ENCODE data around the gene PASK. TPM values are rescaled to one million over a fixed set of nuclear protein-coding genes. Genes with fewer than 3 reads are reported as not detected.

PASK gene
- total RNA-seq, 4 donors from 2014 or later: 0.10 to 0.36 (median 0.28) TPM

GRCh38 chr2:241126771-241127202 lies 22.5 kb downstream of the PASK start:
- TF ChIP-seq POLR2A (IDR thresholded peaks at IDR 0.05): no peak
- TF ChIP-seq CTCF (IDR thresholded peaks at IDR 0.05 in 4 of 5, conservative IDR thresholded peaks at IDR 0.05 in 1 of 5): no peak
- no peak overlapping the region for H3K4me3 ChIP-seq
- ATAC-seq (no peak), DNase-seq (no peak)
- intact Hi-C loops (cut with DNase I; ENCODE audit: low total_unique reads): no loop called here
- no peak overlapping the region for H3K27ac ChIP-seq
- H3K4me1 ChIP-seq: no peaks in the 10 kb centered on the region
- no peaks in the 10 kb centered on the region for H3K9me3 ChIP-seq
- in situ Hi-C loops (cut with MboI; ENCODE audit: low sequenced_read_pairs in 4 of 4): no loop called here
- no peaks in the 10 kb centered on the region for H3K27me3 ChIP-seq
- H3K36me3 ChIP-seq: no peaks in the 10 kb centered on the region

- Histone ChIP-seq H3K27me3 (no peaks in the 10 kb centered on the region), H3K36me3 (no peaks in the 10 kb centered on the region), H3K4me1 (no peaks in the 10 kb centered on the region), H3K27ac (no peak overlapping the region), H3K4me3 (no peak overlapping the region), H3K9me3 (no peaks in the 10 kb centered on the region)
- ATAC-seq (no peak), DNase-seq (no peak)
- in situ Hi-C loops (cut with MboI; ENCODE audit: low sequenced_read_pairs in 4 of 4) (no loop called here), intact Hi-C loops (cut with DNase I; ENCODE audit: low total_unique reads) (no loop called here)
- TF ChIP-seq CTCF (IDR thresholded peaks at IDR 0.05 in 4 of 5, conservative IDR thresholded peaks at IDR 0.05 in 1 of 5) (no peak), POLR2A (IDR thresholded peaks at IDR 0.05) (no peak)
These were observed 23.1 kb downstream of the PASK start for GRCh38 chr2:241126201-241126611.

- Histone ChIP-seq H3K27ac (no peak overlapping the region), H3K9me3 (no peaks in the 10 kb centered on the region), H3K36me3 (no peaks in the 10 kb centered on the region), H3K27me3 (no peaks in the 10 kb centered on the region), H3K4me1 (no peaks in the 10 kb centered on the region), H3K4me3 (no peak overlapping the region)
- TF ChIP-seq POLR2A (IDR thresholded peaks at IDR 0.05): no peak
- TF ChIP-seq CTCF (IDR thresholded peaks at IDR 0.05 in 4 of 5, conservative IDR thresholded peaks at IDR 0.05 in 1 of 5): no peak
- intact Hi-C loops (cut with DNase I; ENCODE audit: low total_unique reads): no loop called here
- no peak for DNase-seq
- no peak for ATAC-seq
- in situ Hi-C loops (cut with MboI; ENCODE audit: low sequenced_read_pairs in 4 of 4): no loop called here
These were observed 23.6 kb downstream of the PASK start for GRCh38 chr2:241125626-241126025.

GRCh38 chr2:241123816-241124536 lies 25.3 kb downstream of the PASK start:
- intact Hi-C loops (cut with DNase I; ENCODE audit: low total_unique reads): no loop called here
- no peak overlapping the region for H3K4me3 ChIP-seq
- in situ Hi-C loops (cut with MboI; ENCODE audit: low sequenced_read_pairs in 4 of 4): no loop called here
- ATAC-seq (peak in 1 of 2 donors; percentile 65), DNase-seq (peak in 1 of 2 donors; percentile 33)
- no peaks in the 10 kb centered on the region for H3K9me3 ChIP-seq
- no peaks in the 10 kb centered on the region for H3K27me3 ChIP-seq
- no peak overlapping the region for H3K27ac ChIP-seq
- TF ChIP-seq POLR2A (IDR thresholded peaks at IDR 0.05) (no peak), CTCF (IDR thresholded peaks at IDR 0.05 in 4 of 5, conservative IDR thresholded peaks at IDR 0.05 in 1 of 5) (no peak)
- no peaks in the 10 kb centered on the region for H3K36me3 ChIP-seq
- H3K4me1 ChIP-seq: no peaks in the 10 kb centered on the region

All from gastrocnemius medialis (tissue), 4 donors.